GM21360 (cell line): ENCODE measurements around the gene PUS7.
"Not testable (repeated sequence)": the region's sequence is repeated elsewhere in the genome, so short reads cannot be mapped to it uniquely, and the experiment has no call there.

Experiments used
- ATAC-seq: cut with Tn5 transposase; IDR thresholded peaks from one replicate; pipeline ENCODE4 v1.9.1; 2021; ENCODE audit warnings: mild to moderate bottlenecking, moderate library complexity; ENCODE audit not compliant: unreplicated experiment

PUS7 gene

GRCh38 chr7:105521717-105522463, at the start of gene PUS7:
Gene PUS7 (minus strand): TSS chr7:105522271. CDS start chr7:105508512, 13,759 bp downstream.
- ATAC-seq: peak; percentile 78

- no peak for ATAC-seq
Measured at GRCh38 chr7:105567821-105568220, 45.8 kb upstream of the PUS7 start.

GRCh38 chr7:105567024-105567423, 45.0 kb upstream of the PUS7 start:
- no peak for ATAC-seq

GRCh38 chr7:105565190-105565589, 43.1 kb upstream of the PUS7 start:
- ATAC-seq: no peak

GRCh38 chr7:105559926-105560325, 37.9 kb upstream of the PUS7 start:
- no peak for ATAC-seq

GRCh38 chr7:105538339-105538738, 16.3 kb upstream of the PUS7 start:
- ATAC-seq: no peak

- no peak for ATAC-seq
Measured at GRCh38 chr7:105532709-105533460, 10.8 kb upstream of the PUS7 start.

- peak; percentile 93 for ATAC-seq
Measured at GRCh38 chr7:105531792-105532671, 10.0 kb upstream of the PUS7 start, which contains the start of gene RINT1. Gene RINT1 (plus strand): TSS chr7:105532201. CDS start chr7:105532316, 115 bp downstream.

GRCh38 chr7:105530546-105530945, 8.5 kb upstream of the PUS7 start:
- no peak for ATAC-seq

- no peak for ATAC-seq
Measured at GRCh38 chr7:105530126-105530525, 8.1 kb upstream of the PUS7 start.

- not testable (repeated sequence) for ATAC-seq
Measured at GRCh38 chr7:105527737-105528136, 5.7 kb upstream of the PUS7 start.

- no peak for ATAC-seq
Measured at GRCh38 chr7:105524840-105525239, 2.8 kb upstream of the PUS7 start.

GRCh38 chr7:105524423-105524822, 2.4 kb upstream of the PUS7 start:
- ATAC-seq: not testable (repeated sequence)

- ATAC-seq: peak; percentile 36
Measured at GRCh38 chr7:105521027-105521716, 899 bp downstream of the PUS7 start.

GRCh38 chr7:105520620-105521019, 1.5 kb downstream of the PUS7 start:
- not testable (repeated sequence) for ATAC-seq

GRCh38 chr7:105519353-105519752, 2.7 kb downstream of the PUS7 start:
- no peak for ATAC-seq

GRCh38 chr7:105515610-105516009, 6.5 kb downstream of the PUS7 start:
- ATAC-seq: not testable (repeated sequence)

- ATAC-seq: no peak
Measured at GRCh38 chr7:105512926-105513526, 9.0 kb downstream of the PUS7 start.

GRCh38 chr7:105512415-105512814, 9.7 kb downstream of the PUS7 start:
- no peak for ATAC-seq

- no peak for ATAC-seq
Measured at GRCh38 chr7:105502173-105502572, 19.9 kb downstream of the PUS7 start.
